A172 (cell line): ENCODE data around the gene ARNT2. TPM values are rescaled to one million over a fixed set of nuclear protein-coding genes. Genes with fewer than 3 reads are reported as not detected.

Source experiments
- DNase-seq: peaks from one replicate; pipeline ENCODE4 v3.0.0-alpha.2; 2015; ENCODE audit warnings: low spot score
- total RNA-seq: library from RNA; depleted of rRNA; stranded (reverse); fragments of >200 nt; shearing (Covaris generic); gene quantifications from 2 replicates; pipeline ENCODE4 v1.2.3, GENCODE V29; 2014

ARNT2 gene
- total RNA-seq, 1 experiment from 2014 or later = 14.2 TPM

GRCh38 chr15:80442728-80443403, 38.7 kb downstream of the ARNT2 start:
- DNase-seq = no peak

GRCh38 chr15:80444680-80445251, 40.6 kb downstream of the ARNT2 start:
- no peak for DNase-seq

DNA sequence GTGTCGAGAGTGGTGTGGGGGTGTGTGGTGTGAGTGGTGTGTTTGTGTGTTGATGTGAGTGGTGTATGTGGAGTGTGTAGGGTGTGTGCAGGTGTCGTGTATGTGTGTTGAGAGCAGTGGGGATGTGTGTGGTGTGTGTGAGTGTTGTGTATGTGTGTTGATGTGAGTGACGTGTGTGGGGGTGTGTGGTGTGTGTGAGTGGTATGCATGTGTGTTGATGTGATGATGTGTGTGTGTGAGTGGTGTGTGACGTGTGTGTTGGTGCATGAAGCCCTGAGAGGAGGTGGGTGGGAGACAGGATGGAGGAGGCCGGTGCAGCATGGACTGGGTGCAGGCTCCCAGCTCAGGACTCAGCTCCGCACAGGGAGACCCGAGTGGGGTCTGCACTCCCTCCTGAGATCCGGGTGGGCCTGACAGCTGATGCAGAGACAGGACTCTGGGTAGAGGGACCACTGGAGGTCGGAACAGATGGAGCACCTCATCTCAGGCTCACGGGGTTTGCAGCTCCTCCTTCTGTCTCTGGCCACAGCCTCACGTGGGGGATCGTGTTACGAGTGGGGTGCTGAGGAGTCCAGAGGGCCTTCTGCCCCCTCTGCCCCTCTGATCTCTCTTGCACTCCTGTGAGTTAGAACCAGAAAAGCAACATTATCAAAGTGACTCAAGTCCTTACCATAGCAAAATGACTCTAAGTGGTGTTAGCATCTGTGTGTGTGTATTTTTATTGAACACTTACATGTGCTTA, 41.3 kb downstream of the ARNT2 start:
- no peak for DNase-seq

DNA sequence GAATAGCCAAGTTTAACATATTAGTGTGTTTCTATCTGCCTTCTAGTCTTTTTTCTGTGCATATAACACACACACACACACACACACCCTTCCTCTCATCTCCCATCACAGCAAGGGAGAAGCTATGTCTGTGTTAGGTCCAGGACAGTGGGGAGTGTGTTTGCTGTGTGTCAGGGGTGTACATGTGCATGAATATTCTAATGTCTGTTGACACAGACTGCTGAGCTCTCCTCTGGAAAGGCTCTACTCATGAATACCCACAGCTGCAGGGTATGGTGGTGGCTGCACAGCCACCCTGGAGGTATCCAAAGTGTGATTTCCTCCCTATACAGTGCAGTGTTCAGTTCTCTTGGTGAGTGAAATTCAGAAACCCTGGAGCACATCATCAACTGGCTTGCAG, 42.9 kb downstream of the ARNT2 start:
- no peak for DNase-seq

GRCh38 chr15:80449825-80450224, 45.6 kb downstream of the ARNT2 start:
- no peak for DNase-seq

DNA sequence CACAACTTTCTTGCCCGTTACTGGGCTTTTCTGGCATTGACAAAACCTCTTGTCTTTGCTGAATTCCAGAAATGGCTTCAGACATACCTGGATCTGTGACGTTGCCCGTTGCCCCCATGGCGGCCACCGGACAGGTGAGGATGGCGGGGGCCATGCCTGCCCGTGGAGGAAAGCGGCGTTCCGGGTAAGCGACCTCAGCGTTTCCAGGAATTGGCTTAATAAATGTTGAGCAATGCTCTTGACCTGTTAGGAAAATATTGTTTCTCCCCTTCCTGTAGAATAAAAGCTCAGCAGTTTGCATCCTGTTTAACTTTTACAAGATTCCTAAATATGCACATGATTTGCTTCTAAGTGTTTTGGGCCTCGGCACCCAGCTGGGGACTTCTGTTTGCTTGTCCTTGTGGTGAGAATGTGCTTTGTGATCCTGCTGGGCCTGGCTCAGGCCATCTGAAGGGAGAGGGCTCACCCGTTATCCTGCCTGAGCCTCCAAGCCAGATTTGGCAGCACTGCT, 46.7 kb downstream of the ARNT2 start:
- DNase-seq = no peak

- DNase-seq = no peak
Measured at GRCh38 chr15:80452166-80452565, 48.0 kb downstream of the ARNT2 start.

- peak; percentile 39 for DNase-seq
Measured at GRCh38 chr15:80455051-80455648, 51.0 kb downstream of the ARNT2 start.

- peak; percentile 87 for DNase-seq
Measured at GRCh38 chr15:80455668-80456442, 51.7 kb downstream of the ARNT2 start.

GRCh38 chr15:80456517-80457492, 52.6 kb downstream of the ARNT2 start:
- no peak for DNase-seq

- no peak for DNase-seq
Measured at GRCh38 chr15:80457896-80458295, 53.7 kb downstream of the ARNT2 start.

DNA sequence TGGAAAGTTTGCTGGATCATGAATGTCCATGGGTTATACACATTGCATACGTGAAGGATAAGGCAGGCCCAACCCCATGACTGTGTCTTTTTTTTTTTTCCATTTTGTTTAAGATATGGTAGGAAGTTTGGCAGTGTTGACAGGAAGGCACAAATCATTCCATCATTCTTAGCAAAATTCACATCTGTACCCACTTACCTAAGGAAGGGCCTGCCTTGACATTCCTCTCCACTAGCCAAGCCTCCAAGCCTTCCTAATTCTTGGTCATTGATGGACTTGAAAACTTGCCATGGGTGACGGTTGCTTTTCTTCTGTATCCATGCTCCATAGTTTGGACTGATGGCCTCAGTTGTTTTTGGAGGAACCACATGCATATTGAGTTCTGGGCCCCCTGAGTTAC, 54.4 kb downstream of the ARNT2 start:
- no peak for DNase-seq

- DNase-seq = no peak
Measured at GRCh38 chr15:80459380-80459779, 55.2 kb downstream of the ARNT2 start.

DNA sequence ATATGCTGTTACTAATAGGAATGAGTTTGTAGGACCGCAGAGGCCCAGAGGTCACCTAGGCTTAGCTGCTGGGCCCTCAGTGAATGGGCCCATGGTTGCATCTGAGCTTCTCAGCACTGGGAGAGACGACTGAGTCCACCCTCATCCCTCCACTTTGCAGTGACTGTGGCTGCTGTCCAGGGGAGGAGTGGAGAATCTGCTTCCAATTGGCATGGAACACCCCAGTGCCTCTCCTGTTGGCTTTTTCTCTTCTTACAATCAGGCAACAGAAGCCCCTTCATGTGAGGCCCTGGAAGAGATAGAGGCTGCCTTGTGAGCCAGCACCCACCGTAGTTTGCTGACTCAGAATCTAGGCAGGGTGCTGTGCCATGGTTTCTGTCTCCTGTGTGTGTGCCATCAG, 55.6 kb downstream of the ARNT2 start:
- DNase-seq = no peak

DNA sequence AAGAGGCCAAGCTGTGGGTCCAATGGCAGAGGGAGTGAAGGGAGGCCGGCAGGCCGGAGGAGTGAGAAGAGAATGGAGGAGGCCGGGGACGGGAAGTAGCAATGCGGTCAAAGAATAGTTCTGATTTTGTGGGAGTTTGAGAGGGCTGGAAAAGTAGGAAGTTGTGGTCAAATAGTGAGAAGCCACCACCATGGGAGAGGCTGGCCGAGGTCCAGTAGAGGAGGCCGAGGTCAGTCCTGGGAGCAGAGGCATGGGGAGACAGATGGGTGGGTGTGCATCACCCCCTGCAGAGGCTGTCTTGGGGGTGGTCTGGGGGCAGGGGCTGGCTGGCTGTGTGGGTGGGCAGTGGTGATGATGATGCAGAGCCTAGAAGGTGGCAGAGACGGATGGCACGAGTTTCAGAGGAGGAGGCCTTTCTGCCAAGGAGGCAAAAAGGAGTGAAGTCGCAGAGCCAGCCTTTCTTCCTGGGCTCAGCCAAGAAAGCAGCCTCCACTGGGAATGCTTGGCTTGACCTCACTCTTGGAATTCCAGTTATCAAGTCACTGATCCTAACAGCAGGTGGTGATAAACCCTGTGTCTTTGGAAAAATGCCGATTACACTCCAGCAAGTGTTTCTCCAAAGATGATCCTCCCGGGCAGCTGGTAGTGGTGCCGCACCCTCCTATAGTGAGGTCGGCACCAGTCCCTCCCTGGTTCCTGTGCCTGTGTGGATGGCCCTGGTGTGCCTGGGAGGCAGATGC, 57.3 kb downstream of the ARNT2 start:
- DNase-seq = peak; percentile 91

DNA sequence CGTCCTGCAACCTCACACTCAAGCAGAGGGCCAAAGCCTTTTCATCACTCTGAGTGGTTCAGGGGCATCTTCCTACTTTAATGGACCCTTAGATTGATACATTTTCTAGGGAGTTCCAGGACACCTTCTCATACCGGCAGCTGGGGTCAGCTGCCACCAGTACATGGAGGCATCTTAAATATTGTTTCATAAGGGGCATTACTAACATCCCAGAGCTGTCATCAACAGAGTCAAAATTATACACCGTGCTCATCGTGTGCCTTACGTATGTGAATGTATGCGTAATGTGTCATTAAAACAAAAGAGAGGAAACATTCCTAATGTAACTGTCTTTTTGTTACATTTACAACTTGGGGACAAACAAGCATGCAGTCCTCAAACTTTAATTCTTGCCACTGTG, 57.9 kb downstream of the ARNT2 start:
- DNase-seq = no peak

- DNase-seq = peak; percentile 46
Measured at GRCh38 chr15:80462836-80463512, 58.8 kb downstream of the ARNT2 start.

GRCh38 chr15:80464951-80465625, 60.9 kb downstream of the ARNT2 start:
- DNase-seq = no peak

DNA sequence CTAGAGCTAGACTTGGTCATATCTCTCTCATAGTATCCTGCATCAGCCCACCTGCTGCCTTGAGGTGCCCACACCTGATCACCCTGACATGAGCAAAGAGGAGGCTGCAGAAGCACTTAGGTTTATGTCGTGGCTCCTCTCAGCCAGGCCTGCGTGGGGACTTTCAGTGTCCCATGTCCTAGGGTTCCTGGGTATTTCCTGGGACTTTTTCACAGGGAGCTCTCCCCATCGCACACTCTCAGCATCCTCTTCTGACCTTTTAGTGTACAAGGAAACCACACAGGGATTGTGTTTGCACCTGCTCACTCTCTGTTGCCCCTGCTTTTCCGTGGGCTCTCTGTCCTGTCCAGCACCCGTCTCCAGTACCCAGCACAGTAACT, 61.4 kb downstream of the ARNT2 start:
- DNase-seq = no peak
